Measurements from ENCODE around the gene CAPN5.

DNA sequence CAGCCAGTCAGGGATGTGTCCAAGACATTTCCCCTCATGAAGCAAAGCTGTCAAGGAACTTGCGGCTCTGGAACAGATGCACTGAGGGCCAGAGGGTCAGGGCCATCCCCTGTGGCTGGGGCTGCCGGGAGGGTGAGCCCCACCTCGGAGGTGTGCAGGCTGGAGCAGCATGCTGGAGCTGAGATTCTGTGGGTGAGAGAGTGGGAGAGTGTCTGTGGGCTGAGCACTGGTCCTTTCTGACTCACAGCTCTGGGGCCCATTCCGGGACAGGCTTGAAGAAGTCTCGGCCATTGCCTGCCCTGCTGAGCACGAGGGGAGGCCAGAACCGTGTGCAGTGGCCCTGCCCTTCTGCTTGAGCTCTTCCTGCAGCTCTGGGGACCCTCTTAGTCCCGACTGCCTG is 38.0 kb downstream of the CAPN5 start:
- TF ChIP-seq, protein P1, sequence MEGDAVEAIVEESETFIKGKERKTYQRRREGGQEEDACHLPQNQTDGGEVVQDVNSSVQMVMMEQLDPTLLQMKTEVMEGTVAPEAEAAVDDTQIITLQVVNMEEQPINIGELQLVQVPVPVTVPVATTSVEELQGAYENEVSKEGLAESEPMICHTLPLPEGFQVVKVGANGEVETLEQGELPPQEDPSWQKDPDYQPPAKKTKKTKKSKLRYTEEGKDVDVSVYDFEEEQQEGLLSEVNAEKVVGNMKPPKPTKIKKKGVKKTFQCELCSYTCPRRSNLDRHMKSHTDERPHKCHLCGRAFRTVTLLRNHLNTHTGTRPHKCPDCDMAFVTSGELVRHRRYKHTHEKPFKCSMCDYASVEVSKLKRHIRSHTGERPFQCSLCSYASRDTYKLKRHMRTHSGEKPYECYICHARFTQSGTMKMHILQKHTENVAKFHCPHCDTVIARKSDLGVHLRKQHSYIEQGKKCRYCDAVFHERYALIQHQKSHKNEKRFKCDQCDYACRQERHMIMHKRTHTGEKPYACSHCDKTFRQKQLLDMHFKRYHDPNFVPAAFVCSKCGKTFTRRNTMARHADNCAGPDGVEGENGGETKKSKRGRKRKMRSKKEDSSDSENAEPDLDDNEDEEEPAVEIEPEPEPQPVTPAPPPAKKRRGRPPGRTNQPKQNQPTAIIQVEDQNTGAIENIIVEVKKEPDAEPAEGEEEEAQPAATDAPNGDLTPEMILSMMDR (IDR thresholded peaks at IDR 0.05): no peak
- TF ChIP-seq POLR2A (IDR thresholded peaks at IDR 0.05): no peak
